HCT116 (cell line): Measurements from ENCODE around the gene ITPR1. TPM values are rescaled to one million over a fixed set of nuclear protein-coding genes. Genes with fewer than 3 reads are reported as not detected.

Source experiments
- ATAC-seq: fragments of 200-7000 bp; cut with Tn5 transposase; 2 replicates; pipeline ENCODE4 v1.9.1; 2020; ENCODE audit warnings: mild to moderate bottlenecking, moderate library complexity
- BruUV-seq: library from RNA; stranded (reverse); fragments of 400-500 nt; replicated peaks from 2 replicates; lab custom pipeline; 2021; lab: Mats Ljungman, UMichigan
- CTCF ChIA-PET: fragments of 300-600 bp; sonication (Branson Sonifier 250); formaldehyde crosslinking; loops from one replicate; lab custom pipeline; 2021; ENCODE audit warnings: antibody characterized with exemption; lab: Charles Lee
- POLR2A ChIA-PET: fragments of 300-600, 350-600 bp; sonication (Branson Sonifier 250); formaldehyde crosslinking; loops from one replicate; lab custom pipeline; 2021; ENCODE audit warnings: antibody characterized with exemption; lab: Charles Lee
- RAD21 ChIA-PET, 2 experiments: fragments of 300-600 bp; sonication (Branson Sonifier 250); formaldehyde crosslinking; loops; one replicate each; lab custom pipeline; 2023; ENCODE audit warnings: low total read pairs in 2 of 2; ENCODE audit not compliant: uncharacterized antibody in 2 of 2, unreplicated experiment in 2 of 2, low non-redundant PET in 1 of 2; lab: Charles Lee
- DNase-seq: peaks from one replicate; pipeline ENCODE4 v3.0.0-alpha.2; 2010; ENCODE audit warnings: low read depth, low spot score
- H2AFZ ChIP-seq: fragments of 200-600 bp; shearing (Covaris generic), sonication (generic); 2 replicates; pipeline ENCODE4 v1.6.1; 2017; ENCODE audit warnings: low read depth, mixed run types, mixed read lengths, antibody characterized with exemption, low read length; ENCODE audit not compliant: poor library complexity, severe bottlenecking
- H3K27ac ChIP-seq: 2 replicates; pipeline ENCODE4 v1.5.1; 2012; ENCODE audit warnings: low read depth, low read length
- H3K27me3 ChIP-seq: fragments of 200-600 bp; sonication (generic); 2 replicates; pipeline ENCODE4 v1.6.1; 2016; ENCODE audit warnings: mixed run types, low read length, mixed read lengths; ENCODE audit not compliant: insufficient read depth
- H3K36me3 ChIP-seq, 2 experiments: fragments of 200-500 bp in 1 of 2; fragments of 200-600 bp in 1 of 2; sonication (Bioruptor generic) in 1 of 2; sonication (generic) in 1 of 2; 2 replicates each; pipeline versions ENCODE4 v1.5.1 to v1.6.1; 2014 to 2016; ENCODE audit warnings: low read length in 2 of 2, inconsistent platforms in 1 of 2, mixed read lengths in 1 of 2, mixed run types in 1 of 2; ENCODE audit not compliant: insufficient read depth in 2 of 2, control insufficient read depth in 1 of 2
- H3K4me1 ChIP-seq, 2 experiments: fragments of 200-600 bp in 1 of 2; sonication (generic) in 1 of 2; 2 replicates each; pipeline versions ENCODE4 v1.5.1 to v1.6.1; 2012 to 2017; ENCODE audit warnings: low read length in 2 of 2, inconsistent platforms in 1 of 2, mild to moderate bottlenecking in 1 of 2, mixed read lengths in 1 of 2, mixed run types in 1 of 2, moderate library complexity in 1 of 2; ENCODE audit not compliant: insufficient read depth in 2 of 2, control insufficient read depth in 1 of 2
- H3K4me2 ChIP-seq: fragments of 200-600 bp; sonication (generic); 2 replicates; pipeline ENCODE4 v1.6.1; 2017; ENCODE audit warnings: mixed run types, low read length, mixed read lengths
- H3K4me3 ChIP-seq, 2 experiments: fragments of 200-600 bp in 1 of 2; sonication (generic) in 1 of 2; replicated peaks in 1 of 2; 2 replicates each; pipeline ENCODE4 v1.5.1; 2011 to 2016; ENCODE audit warnings: low read length in 2 of 2, control low read depth in 1 of 2, low read depth in 1 of 2, mild to moderate bottlenecking in 1 of 2, mixed read lengths in 1 of 2, mixed run types in 1 of 2
- H3K79me2 ChIP-seq: fragments of 200-600 bp; sonication (generic); 2 replicates; pipeline ENCODE4 v1.6.1; 2017; ENCODE audit warnings: mild to moderate bottlenecking, mixed run types, low read length, moderate library complexity, mixed read lengths; ENCODE audit not compliant: insufficient read depth
- H3K9ac ChIP-seq: fragments of 200-600 bp; sonication (generic); 2 replicates; pipeline ENCODE4 v1.6.1; 2016; ENCODE audit warnings: low read length, mixed read lengths
- H3K9me2 ChIP-seq: fragments of 200-600 bp; sonication (generic), shearing (Covaris generic); 2 replicates; pipeline ENCODE4 v1.6.1; 2017; ENCODE audit warnings: mixed run types, mild to moderate bottlenecking, moderate library complexity; ENCODE audit not compliant: insufficient read depth
- H3K9me3 ChIP-seq, 2 experiments: fragments of 200-500 bp in 1 of 2; fragments of 200-600 bp in 1 of 2; sonication (Bioruptor generic) in 1 of 2; sonication (generic) in 1 of 2; 2 replicates each; pipeline ENCODE4 v1.6.1; 2014 to 2017; ENCODE audit warnings: low read length in 2 of 2, mixed read lengths in 2 of 2, inconsistent platforms in 1 of 2, low read depth in 1 of 2, mild to moderate bottlenecking in 1 of 2, mixed run types in 1 of 2, moderate library complexity in 1 of 2; ENCODE audit not compliant: control insufficient read depth in 1 of 2, insufficient read depth in 1 of 2
- H4K20me1 ChIP-seq: fragments of 200-600 bp; sonication (generic), shearing (Covaris generic); 2 replicates; pipeline ENCODE4 v1.6.1; 2017; ENCODE audit warnings: mixed run types, mild to moderate bottlenecking, moderate library complexity; ENCODE audit not compliant: insufficient read depth
- ATF3 ChIP-seq: IDR thresholded peaks from 2 replicates; pipeline ENCODE4 v1.6.1; 2012
- CBX3 ChIP-seq: IDR thresholded peaks from 2 replicates; pipeline ENCODE4 v1.6.1; 2012; ENCODE audit warnings: low read depth
- CEBPB ChIP-seq: IDR thresholded peaks from 2 replicates; pipeline ENCODE4 v1.6.1; 2012; ENCODE audit warnings: low read depth
- ELF1 ChIP-seq: IDR thresholded peaks from 2 replicates; pipeline ENCODE4 v1.6.1; 2012; ENCODE audit warnings: low read depth, borderline replicate concordance
- EZH2 ChIP-seq: fragments of 200-600 bp; sonication (generic); IDR thresholded peaks from 2 replicates; pipeline ENCODE4 v1.6.1; 2017; ENCODE audit warnings: antibody characterized with exemption, mixed run types
- EZH2phosphoT487 ChIP-seq: fragments of 200-600 bp; IDR thresholded peaks from 2 replicates; pipeline ENCODE4 v1.6.1; 2018; ENCODE audit warnings: antibody characterized with exemption, borderline replicate concordance
- FOSL1 ChIP-seq: IDR thresholded peaks from 2 replicates; pipeline ENCODE4 v1.6.1; 2012; ENCODE audit warnings: low read depth
- JUND ChIP-seq: IDR thresholded peaks from 2 replicates; pipeline ENCODE4 v1.6.1; 2012
- POLR2A ChIP-seq: IDR thresholded peaks from 2 replicates; pipeline ENCODE4 v1.7.0; 2011; ENCODE audit warnings: borderline replicate concordance; ENCODE audit not compliant: insufficient read depth, insufficient read length; ENCODE audit errors: extremely low read depth
- REST ChIP-seq: IDR thresholded peaks from 2 replicates; pipeline ENCODE4 v1.6.1; 2012; ENCODE audit warnings: low read depth
- SIN3A ChIP-seq: IDR thresholded peaks from 2 replicates; pipeline ENCODE4 v1.6.1; 2012; ENCODE audit warnings: low read depth
- SP1 ChIP-seq: IDR thresholded peaks from 2 replicates; pipeline ENCODE4 v1.6.1; 2012; ENCODE audit warnings: low read depth
- TCF7L2 ChIP-seq: IDR thresholded peaks from 2 replicates; pipeline ENCODE4 v1.7.0; 2011; ENCODE audit warnings: borderline replicate concordance, inconsistent platforms; ENCODE audit not compliant: insufficient read depth, insufficient read length; ENCODE audit errors: extremely low read depth
- YY1 ChIP-seq: IDR thresholded peaks from 2 replicates; pipeline ENCODE4 v1.6.1; 2011; ENCODE audit warnings: low read length, low read depth, moderate library complexity, mild to moderate bottlenecking; ENCODE audit not compliant: insufficient replicate concordance; ENCODE audit errors: extremely low read depth
- ZBTB33 ChIP-seq: IDR thresholded peaks from 2 replicates; pipeline ENCODE4 v1.6.1; 2011; ENCODE audit warnings: mild to moderate bottlenecking, low read length, moderate library complexity; ENCODE audit not compliant: insufficient replicate concordance; ENCODE audit errors: extremely low read depth
- ZFX ChIP-seq: fragments of 450-650 bp; IDR thresholded peaks from 2 replicates; pipeline ENCODE4 v1.6.1; 2017
- ZNF274 ChIP-seq: fragments of 200-500 bp; sonication (Bioruptor generic); IDR thresholded peaks from 2 replicates; pipeline ENCODE4 v1.6.1; 2014; ENCODE audit warnings: mild to moderate bottlenecking, low read depth, low read length, inconsistent platforms
- intact Hi-C: fragments of 100-400 bp; cut with micrococcal nuclease; formaldehyde crosslinking; loops from 2 replicates; pipeline ENCODE4 v1.10.0; 2022
- total RNA-seq: library from RNA; stranded (reverse); gene quantifications from one replicate; pipeline ENCODE4 v1.2.1, GENCODE V29; 2021; ENCODE audit not compliant: unreplicated experiment

ITPR1 gene
- total RNA-seq, 1 experiment from 2014 or later, result 9.2 TPM

- H4K20me1 ChIP-seq, result no peaks in the 10 kb centered on the region
- no TSS peak for BruUV-seq
- no peak for DNase-seq
- no peak overlapping the region for H3K27ac ChIP-seq
- RAD21 ChIA-PET, result no interaction called here
- CTCF ChIA-PET, result no interaction called here
- H3K27me3 ChIP-seq, result 0 out of 2 replicates have a peak, but pooled peaks cover 3% of the 10 kb centered on the region
- no peak overlapping the region for H3K4me2 ChIP-seq
- H3K9me2 ChIP-seq, result no peaks in the 10 kb centered on the region
- H2AFZ ChIP-seq, result no peak overlapping the region
- H3K79me2 ChIP-seq, result no peaks in the 10 kb centered on the region
- no peaks in the 10 kb centered on the region for H3K4me1 ChIP-seq
- H3K4me3 ChIP-seq, result no peak overlapping the region
- no peaks in the 10 kb centered on the region for H3K36me3 ChIP-seq
- POLR2A ChIA-PET, result no interaction called here
- TF ChIP-seq TCF7L2 (no peak), ZBTB33 (no peak), ZFX (no peak)
- TF ChIP-seq, all 23 proteins: peak for 0
- Histone ChIP-seq H3K9me3 (no peaks in the 10 kb centered on the region), H3K9ac (no peak overlapping the region)
- ATAC-seq, result no peak
- intact Hi-C loops, result loop anchor here (10.0 kb wide), 1 partner anchor 187 kb away; no protein-coding TSS in a partner anchor
Measured at GRCh38 chr3:4837374-4837930, 344.3 kb downstream of the ITPR1 start.

GRCh38 chr3:4838621-4839022, 345.5 kb downstream of the ITPR1 start:
- H3K9me3 ChIP-seq, result no peaks in the 10 kb centered on the region
- ChIA-PET CTCF (no interaction called here), POLR2A (no interaction called here), RAD21 (no interaction called here)
- H3K9me2 ChIP-seq, result no peaks in the 10 kb centered on the region
- no peak overlapping the region for H3K27ac ChIP-seq
- H3K4me1 ChIP-seq, result no peaks in the 10 kb centered on the region
- H3K9ac ChIP-seq, result no peak overlapping the region
- no peaks in the 10 kb centered on the region for H3K36me3 ChIP-seq
- H3K27me3 ChIP-seq, result 0 out of 2 replicates have a peak, but pooled peaks cover 3% of the 10 kb centered on the region
- H3K4me2 ChIP-seq, result no peak overlapping the region
- ATAC-seq, result no peak
- H3K79me2 ChIP-seq, result no peaks in the 10 kb centered on the region
- intact Hi-C loops, result loop anchor here (10.0 kb wide), 1 partner anchor 186 kb away; no protein-coding TSS in a partner anchor
- no peak overlapping the region for H3K4me3 ChIP-seq
- H2AFZ ChIP-seq, result no peak overlapping the region
- no peak for DNase-seq
- no peaks in the 10 kb centered on the region for H4K20me1 ChIP-seq
- BruUV-seq, result no TSS peak
- TF ChIP-seq ATF3 (no peak), ZNF274 (no peak), POLR2A (no peak), EZH2phosphoT487 (no peak), REST (no peak), CBX3 (no peak), EZH2 (no peak), CEBPB (no peak), SIN3A (no peak), ELF1 (no peak), SP1 (no peak), JUND (no peak), FOSL1 (no peak), YY1 (no peak)
